Measurements from ENCODE around the gene RARS2.

- TF ChIP-seq ZNF274 (IDR thresholded peaks at IDR 0.05; ENCODE audit: low read depth, low read length), result no peak
- no peak for TF ChIP-seq YY1 (IDR thresholded peaks at IDR 0.05; ENCODE audit: insufficient read depth, insufficient read length)
- TF ChIP-seq SUZ12 (IDR thresholded peaks at IDR 0.05; ENCODE audit: extremely low read depth, insufficient read depth, insufficient read length), result no peak
Measured at GRCh38 chr6:87590990-87591389, 1.2 kb upstream of the RARS2 start.
